Fibroblast of skin of back (primary cell): Measurements from ENCODE around the gene GNE. TPM values are rescaled to one million over a fixed set of nuclear protein-coding genes. Genes with fewer than 3 reads are reported as not detected.
"Not testable (repeated sequence)": the region's sequence is repeated elsewhere in the genome, so short reads cannot be mapped to it uniquely, and the experiment has no call there.

ENCODE experiments used
- DNase-seq: peaks from one replicate; pipeline ENCODE4 v3.0.0-alpha.2; 2013
- polyA plus RNA-seq, 2 experiments: library from polyadenylated mRNA; unstranded; fragments of 120-200 nt; gene quantifications; one replicate each; pipeline ENCODE4 v1.2.1, GENCODE V29; 2013; ENCODE audit not compliant: insufficient read length in 2 of 2

Gene GNE
- polyA plus RNA-seq (2013, experiment 1 of 2; ENCODE audit: insufficient read length): 14.6 TPM
- 18.2 TPM for polyA plus RNA-seq (2013, experiment 2 of 2; ENCODE audit: insufficient read length)

- peak; percentile 96 for DNase-seq
Observed at GRCh38 chr9:36258208-36258995, at the start of gene GNE. Gene GNE, minus strand, starts transcription at chr9:36258448. Its CDS starts 9,093 bp downstream, at chr9:36249355.

- DNase-seq: peak; percentile 51
Observed at GRCh38 chr9:36306471-36307306, 48.4 kb upstream of the GNE start.

- not testable (repeated sequence) for DNase-seq
Observed at GRCh38 chr9:36304366-36304765, 46.1 kb upstream of the GNE start.

GRCh38 chr9:36301227-36301626 is 43.0 kb upstream of the GNE start:
- no peak for DNase-seq

GRCh38 chr9:36298566-36298965 is 40.3 kb upstream of the GNE start:
- peak; percentile 57 for DNase-seq

GRCh38 chr9:36297798-36298197 is 39.5 kb upstream of the GNE start:
- DNase-seq: no peak

- not testable (repeated sequence) for DNase-seq
Observed at GRCh38 chr9:36294996-36295395, 36.7 kb upstream of the GNE start.

- no peak for DNase-seq
Observed at GRCh38 chr9:36293918-36294317, 35.7 kb upstream of the GNE start.

GRCh38 chr9:36293171-36293570 is 34.9 kb upstream of the GNE start:
- no peak for DNase-seq

- DNase-seq: no peak
Observed at GRCh38 chr9:36292641-36293040, 34.4 kb upstream of the GNE start.

- no peak for DNase-seq
Observed at GRCh38 chr9:36290996-36291395, 32.7 kb upstream of the GNE start.

- no peak for DNase-seq
Observed at GRCh38 chr9:36289836-36290435, 31.7 kb upstream of the GNE start.

- DNase-seq: no peak
Observed at GRCh38 chr9:36288070-36288469, 29.8 kb upstream of the GNE start.

- no peak for DNase-seq
Observed at GRCh38 chr9:36286388-36286787, 28.1 kb upstream of the GNE start.

- no peak for DNase-seq
Observed at GRCh38 chr9:36284226-36284625, 26.0 kb upstream of the GNE start.

- DNase-seq: no peak
Observed at GRCh38 chr9:36282275-36282674, 24.0 kb upstream of the GNE start.

- DNase-seq: no peak
Observed at GRCh38 chr9:36280989-36281388, 22.7 kb upstream of the GNE start.

- DNase-seq: no peak
Observed at GRCh38 chr9:36278243-36278642, 20.0 kb upstream of the GNE start.

- DNase-seq: peak; percentile 84
Observed at GRCh38 chr9:36276781-36277181, 18.5 kb upstream of the GNE start.

- no peak for DNase-seq
Observed at GRCh38 chr9:36276254-36276653, 18.0 kb upstream of the GNE start.

GRCh38 chr9:36275060-36275459 is 16.8 kb upstream of the GNE start:
- no peak for DNase-seq

- DNase-seq: not testable (repeated sequence)
Observed at GRCh38 chr9:36273354-36273753, 15.1 kb upstream of the GNE start.

GRCh38 chr9:36268007-36268427 is 9.8 kb upstream of the GNE start:
- peak; percentile 47 for DNase-seq
